HL-60 (cell line): ENCODE data around the gene INHA.
A peak's percentile ranks its signal among the peaks of the same experiment; 100 is the strongest.

Experiments used
- DNase-seq, 2 experiments: peaks; one replicate each; pipeline ENCODE4 v3.0.0-alpha.2; 2010 to 2020; ENCODE audit warnings: low read depth in 1 of 2, low spot score in 1 of 2
- H3K27ac ChIP-seq: fragments of 250-450 bp; sonication (Bioruptor Pico); replicated peaks from 2 replicates; pipeline ENCODE4 v1.5.1; 2020; ENCODE audit warnings: mild to moderate bottlenecking, moderate library complexity
- H3K27me3 ChIP-seq: fragments of 250-450 bp; sonication (Bioruptor Pico); 2 replicates; pipeline ENCODE4 v1.5.1; 2021; ENCODE audit warnings: mild to moderate bottlenecking, moderate library complexity; ENCODE audit not compliant: insufficient read depth, poor library complexity, severe bottlenecking
- H3K4me3 ChIP-seq: replicated peaks from 2 replicates; pipeline ENCODE4 v1.5.1; 2011; ENCODE audit warnings: mild to moderate bottlenecking, control low read depth, low read length; ENCODE audit not compliant: insufficient read depth
- GABPA ChIP-seq: IDR thresholded peaks from 2 replicates; pipeline ENCODE4 v1.6.1; 2012; ENCODE audit warnings: low read depth
- POLR2AphosphoS5 ChIP-seq: IDR thresholded peaks from 2 replicates; pipeline ENCODE4 v1.6.1; 2012; ENCODE audit warnings: low read depth
- SPI1 ChIP-seq: IDR thresholded peaks from 2 replicates; pipeline ENCODE4 v1.6.1; 2012; ENCODE audit warnings: low read depth, mild to moderate bottlenecking, borderline replicate concordance
- TF ChIP-seq, protein P1 (sequence below): IDR thresholded peaks from one replicate; pipeline ENCODE4 v1.5.1; 2011; ENCODE audit warnings: low read length, control low read depth, inconsistent platforms; ENCODE audit not compliant: insufficient read depth
- TF ChIP-seq, protein P2 (sequence below): IDR thresholded peaks from 2 replicates; pipeline ENCODE4 v1.6.1; 2012; ENCODE audit warnings: low read depth; ENCODE audit not compliant: insufficient replicate concordance

INHA gene

DNA sequence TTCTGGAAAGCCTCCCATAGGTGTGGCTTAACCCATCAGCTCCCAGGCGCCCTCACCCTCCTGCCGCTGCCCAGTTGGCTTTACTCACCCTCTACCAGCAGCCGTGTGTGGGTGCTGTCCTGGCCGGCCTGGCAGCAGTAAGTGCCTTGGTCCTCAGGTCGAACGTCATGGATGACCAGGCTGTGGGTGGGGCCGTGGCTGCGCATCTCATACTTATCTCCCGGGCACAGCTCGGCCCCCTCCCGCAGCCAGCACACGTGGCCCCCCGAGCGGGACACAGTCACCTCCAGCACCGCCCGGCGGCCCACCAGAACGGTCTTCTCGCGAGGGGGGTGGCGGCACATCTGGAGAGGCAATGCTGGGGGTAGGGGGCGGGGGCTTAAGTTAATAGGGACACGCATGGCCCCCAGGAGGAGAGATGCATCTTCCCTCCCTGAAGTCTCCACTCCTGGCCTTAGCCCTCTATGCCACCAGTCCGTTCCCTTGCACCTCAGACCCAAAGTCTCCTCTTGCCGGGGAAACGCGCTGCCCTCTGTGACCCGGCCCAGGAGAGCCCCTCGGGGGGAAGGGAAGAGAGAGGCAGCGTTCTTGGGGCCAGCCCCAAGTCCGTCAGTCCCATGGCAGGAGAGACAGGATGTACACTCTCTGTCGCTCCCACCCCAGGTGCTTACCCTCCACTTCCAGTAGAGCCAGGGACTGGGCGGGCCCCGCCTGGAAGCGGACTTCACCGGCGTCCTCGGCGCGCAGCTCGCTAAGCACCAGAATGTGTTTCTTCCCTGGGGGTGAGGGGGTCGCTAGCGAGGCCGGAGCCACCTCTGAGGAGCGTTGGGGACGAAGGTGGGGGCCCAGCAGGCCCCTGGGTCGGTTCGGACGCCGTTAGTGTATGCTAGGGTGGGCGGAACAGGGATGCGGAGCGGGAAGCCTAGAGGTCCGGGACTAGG lies 20.4 kb upstream of the INHA start:
- peak overlapping the region; percentile 29; the same call in 1 of the 2 replicates for H3K4me3 ChIP-seq
- no peak overlapping the region for H3K27ac ChIP-seq
- peaks cover 28% of the 10 kb centered on the region for H3K27me3 ChIP-seq
- DNase-seq: no peak
- TF ChIP-seq, protein P1, sequence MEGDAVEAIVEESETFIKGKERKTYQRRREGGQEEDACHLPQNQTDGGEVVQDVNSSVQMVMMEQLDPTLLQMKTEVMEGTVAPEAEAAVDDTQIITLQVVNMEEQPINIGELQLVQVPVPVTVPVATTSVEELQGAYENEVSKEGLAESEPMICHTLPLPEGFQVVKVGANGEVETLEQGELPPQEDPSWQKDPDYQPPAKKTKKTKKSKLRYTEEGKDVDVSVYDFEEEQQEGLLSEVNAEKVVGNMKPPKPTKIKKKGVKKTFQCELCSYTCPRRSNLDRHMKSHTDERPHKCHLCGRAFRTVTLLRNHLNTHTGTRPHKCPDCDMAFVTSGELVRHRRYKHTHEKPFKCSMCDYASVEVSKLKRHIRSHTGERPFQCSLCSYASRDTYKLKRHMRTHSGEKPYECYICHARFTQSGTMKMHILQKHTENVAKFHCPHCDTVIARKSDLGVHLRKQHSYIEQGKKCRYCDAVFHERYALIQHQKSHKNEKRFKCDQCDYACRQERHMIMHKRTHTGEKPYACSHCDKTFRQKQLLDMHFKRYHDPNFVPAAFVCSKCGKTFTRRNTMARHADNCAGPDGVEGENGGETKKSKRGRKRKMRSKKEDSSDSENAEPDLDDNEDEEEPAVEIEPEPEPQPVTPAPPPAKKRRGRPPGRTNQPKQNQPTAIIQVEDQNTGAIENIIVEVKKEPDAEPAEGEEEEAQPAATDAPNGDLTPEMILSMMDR: no peak
- TF ChIP-seq, protein P2, sequence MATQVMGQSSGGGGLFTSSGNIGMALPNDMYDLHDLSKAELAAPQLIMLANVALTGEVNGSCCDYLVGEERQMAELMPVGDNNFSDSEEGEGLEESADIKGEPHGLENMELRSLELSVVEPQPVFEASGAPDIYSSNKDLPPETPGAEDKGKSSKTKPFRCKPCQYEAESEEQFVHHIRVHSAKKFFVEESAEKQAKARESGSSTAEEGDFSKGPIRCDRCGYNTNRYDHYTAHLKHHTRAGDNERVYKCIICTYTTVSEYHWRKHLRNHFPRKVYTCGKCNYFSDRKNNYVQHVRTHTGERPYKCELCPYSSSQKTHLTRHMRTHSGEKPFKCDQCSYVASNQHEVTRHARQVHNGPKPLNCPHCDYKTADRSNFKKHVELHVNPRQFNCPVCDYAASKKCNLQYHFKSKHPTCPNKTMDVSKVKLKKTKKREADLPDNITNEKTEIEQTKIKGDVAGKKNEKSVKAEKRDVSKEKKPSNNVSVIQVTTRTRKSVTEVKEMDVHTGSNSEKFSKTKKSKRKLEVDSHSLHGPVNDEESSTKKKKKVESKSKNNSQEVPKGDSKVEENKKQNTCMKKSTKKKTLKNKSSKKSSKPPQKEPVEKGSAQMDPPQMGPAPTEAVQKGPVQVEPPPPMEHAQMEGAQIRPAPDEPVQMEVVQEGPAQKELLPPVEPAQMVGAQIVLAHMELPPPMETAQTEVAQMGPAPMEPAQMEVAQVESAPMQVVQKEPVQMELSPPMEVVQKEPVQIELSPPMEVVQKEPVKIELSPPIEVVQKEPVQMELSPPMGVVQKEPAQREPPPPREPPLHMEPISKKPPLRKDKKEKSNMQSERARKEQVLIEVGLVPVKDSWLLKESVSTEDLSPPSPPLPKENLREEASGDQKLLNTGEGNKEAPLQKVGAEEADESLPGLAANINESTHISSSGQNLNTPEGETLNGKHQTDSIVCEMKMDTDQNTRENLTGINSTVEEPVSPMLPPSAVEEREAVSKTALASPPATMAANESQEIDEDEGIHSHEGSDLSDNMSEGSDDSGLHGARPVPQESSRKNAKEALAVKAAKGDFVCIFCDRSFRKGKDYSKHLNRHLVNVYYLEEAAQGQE: no peak
- TF ChIP-seq GABPA (no peak), POLR2AphosphoS5 (no peak), SPI1 (no peak)

- Histone ChIP-seq H3K4me3 (peak overlapping the region; percentile 29), H3K27ac (no peak overlapping the region), H3K27me3 (peaks cover 28% of the 10 kb centered on the region)
- TF ChIP-seq, protein P2: no peak
- TF ChIP-seq GABPA (no peak), SPI1 (no peak), POLR2AphosphoS5 (no peak)
- TF ChIP-seq, protein P1: no peak
- peak in 1 of 2 experiments; percentile 45 for DNase-seq
Observed at GRCh38 chr2:219552382-219553167, 19.5 kb upstream of the INHA start.

- no peak overlapping the region for H3K27ac ChIP-seq
- TF ChIP-seq SPI1 (no peak), GABPA (no peak)
- peaks cover 28% of the 10 kb centered on the region for H3K27me3 ChIP-seq
- no peak overlapping the region for H3K4me3 ChIP-seq
- no peak for DNase-seq
Observed at GRCh38 chr2:219553168-219553417, 19.0 kb upstream of the INHA start.

GRCh38 chr2:219553463-219553963 lies 18.6 kb upstream of the INHA start:
- no peak overlapping the region for H3K4me3 ChIP-seq
- DNase-seq: no peak
- peaks cover 28% of the 10 kb centered on the region for H3K27me3 ChIP-seq
- no peak overlapping the region for H3K27ac ChIP-seq
- no peak for TF ChIP-seq POLR2AphosphoS5
- TF ChIP-seq GABPA: no peak
- TF ChIP-seq, protein P2: no peak
- TF ChIP-seq, protein P1: no peak
- TF ChIP-seq SPI1: no peak
